GM18870 (cell line): ENCODE data around the gene ZSCAN21.
A peak's percentile ranks its signal among the peaks of the same experiment; 100 is the strongest.

Source experiments
- ATAC-seq: cut with Tn5 transposase; IDR thresholded peaks from one replicate; pipeline ENCODE4 v1.9.1; 2021; ENCODE audit warnings: moderate library complexity; ENCODE audit not compliant: unreplicated experiment

Gene ZSCAN21

DNA sequence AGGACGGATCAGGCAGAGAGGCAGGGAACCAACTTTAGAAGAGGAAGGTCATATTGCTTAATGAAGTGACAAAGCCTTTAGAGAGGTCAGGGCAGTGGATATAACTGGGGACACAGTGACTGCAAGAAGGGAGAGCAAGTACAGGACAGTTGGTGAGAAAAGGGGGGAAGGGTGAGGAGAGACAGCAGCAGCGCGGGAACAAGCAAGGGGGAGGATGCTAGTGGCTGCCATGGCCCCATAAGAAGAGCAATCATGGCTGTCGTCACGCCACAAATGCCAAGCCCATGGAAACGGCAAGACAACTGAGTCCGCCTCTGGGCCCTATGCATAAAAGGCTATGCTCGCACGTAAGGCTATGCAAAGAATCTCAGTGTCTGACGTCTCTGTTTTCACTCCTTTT, 22.9 kb downstream of the ZSCAN21 start:
- ATAC-seq = no peak

DNA sequence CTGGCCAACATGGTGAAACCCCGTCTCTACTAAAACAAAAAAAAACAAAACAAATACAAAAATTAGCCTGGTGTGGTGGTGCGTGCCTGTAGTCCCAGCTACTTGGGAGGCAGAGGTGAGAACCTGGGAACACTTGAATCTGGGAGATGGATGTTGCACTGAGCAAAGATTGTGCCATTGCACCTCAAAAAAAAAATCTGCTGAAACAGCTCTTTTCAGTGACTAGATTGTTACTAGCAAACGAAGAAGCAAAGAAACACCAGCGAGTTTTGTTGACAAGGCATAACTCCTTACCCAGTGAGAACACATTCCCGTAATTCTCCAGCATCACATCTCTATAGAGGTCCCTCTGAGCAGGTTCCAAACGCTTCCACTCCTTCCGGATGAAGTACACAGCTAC, 25.3 kb downstream of the ZSCAN21 start:
- no peak for ATAC-seq

DNA sequence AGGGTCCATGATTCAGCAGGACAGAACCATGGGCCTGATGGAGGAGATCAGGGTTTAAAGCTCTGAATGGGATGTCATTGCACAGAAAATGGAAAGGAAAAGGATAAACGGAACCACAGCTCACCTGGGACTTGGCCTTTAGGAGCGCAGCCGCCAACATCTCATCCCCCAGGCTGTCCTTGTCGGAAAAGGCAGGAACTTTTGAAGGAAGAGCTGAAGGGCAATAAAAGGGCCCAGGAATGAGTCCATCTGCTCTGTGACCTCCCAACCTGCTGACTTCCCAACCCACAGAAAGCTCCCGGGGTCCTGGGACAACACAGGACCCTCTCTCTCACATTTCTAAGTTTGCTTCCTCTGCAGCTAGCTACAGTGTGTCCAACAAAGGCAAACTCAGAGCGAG, 25.8 kb downstream of the ZSCAN21 start:
- ATAC-seq = no peak

DNA sequence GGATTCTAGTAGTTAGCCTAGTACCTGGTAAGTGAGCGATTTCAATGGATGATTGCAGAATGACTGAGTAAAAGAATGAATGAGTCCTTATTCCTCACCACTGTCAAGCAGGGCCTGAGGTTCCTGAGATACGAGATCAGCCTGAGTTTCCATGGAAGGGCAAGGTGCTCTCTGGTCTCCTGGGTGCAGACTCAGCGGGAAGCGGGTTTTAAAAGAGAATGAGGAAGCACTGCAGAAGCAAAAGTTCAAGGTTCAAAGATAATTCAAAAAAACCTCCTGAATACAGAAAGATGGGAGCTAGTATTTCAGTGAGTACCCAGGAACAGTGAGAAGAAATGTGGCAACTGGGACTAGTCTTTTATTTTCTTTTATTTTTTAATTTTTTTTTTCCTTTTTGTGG, 27.6 kb downstream of the ZSCAN21 start:
- no peak for ATAC-seq

DNA sequence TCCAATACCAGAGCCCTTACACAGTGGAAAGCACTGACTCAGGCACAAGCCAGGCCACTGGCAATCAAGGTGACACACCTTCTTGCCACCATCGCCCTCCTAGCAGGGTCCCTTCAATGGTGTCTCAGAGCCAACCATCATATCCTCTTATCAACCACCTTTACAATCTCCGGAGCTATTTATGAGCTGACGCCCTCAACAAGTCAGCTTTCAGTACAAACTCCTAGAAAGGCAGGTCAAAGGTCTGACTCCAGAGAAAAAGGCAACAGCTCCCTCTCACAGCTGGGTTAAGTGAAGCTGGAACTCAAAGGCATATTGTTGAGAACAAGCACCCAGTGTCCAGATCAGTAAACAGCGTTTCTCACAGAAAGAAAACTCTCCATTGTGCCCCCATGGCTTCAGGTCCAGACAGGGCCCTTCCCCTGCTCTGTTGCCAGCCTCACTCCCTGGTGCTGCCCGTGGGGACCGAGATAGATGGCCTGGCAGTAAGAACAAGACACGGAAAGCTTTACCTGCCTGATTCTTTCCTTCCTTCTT, 29.5 kb downstream of the ZSCAN21 start:
- no peak for ATAC-seq

DNA sequence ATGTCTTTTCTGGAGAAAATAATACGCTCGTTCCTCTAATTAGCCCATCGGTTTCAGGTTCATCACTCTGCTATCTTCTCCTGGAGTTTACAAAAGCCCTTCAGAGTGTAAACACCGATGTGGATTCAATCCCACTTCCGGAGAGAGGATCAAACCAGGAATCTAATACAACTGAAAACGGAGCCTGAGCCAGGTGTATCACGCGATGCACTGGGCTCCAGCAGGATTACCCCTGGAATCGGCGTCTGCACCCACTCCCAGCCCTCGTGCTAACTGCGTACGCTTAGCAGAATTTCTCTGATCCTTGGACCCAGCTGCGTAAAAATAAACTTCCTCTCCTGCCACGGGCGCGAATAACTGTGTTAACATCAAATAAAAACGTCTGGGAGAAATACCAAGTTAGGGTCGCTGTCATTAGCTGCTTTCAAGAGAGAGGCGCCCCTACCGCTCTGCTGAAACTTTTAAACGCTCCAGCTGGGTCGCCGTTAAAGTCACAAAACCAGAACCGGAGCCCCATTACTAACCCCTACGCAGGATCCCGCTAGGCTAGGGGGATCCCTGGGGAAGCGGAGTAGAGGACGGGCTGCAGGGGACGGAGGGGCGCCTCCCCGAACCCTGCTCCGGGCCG, 31.4 kb downstream of the ZSCAN21 start:
- no peak for ATAC-seq

DNA sequence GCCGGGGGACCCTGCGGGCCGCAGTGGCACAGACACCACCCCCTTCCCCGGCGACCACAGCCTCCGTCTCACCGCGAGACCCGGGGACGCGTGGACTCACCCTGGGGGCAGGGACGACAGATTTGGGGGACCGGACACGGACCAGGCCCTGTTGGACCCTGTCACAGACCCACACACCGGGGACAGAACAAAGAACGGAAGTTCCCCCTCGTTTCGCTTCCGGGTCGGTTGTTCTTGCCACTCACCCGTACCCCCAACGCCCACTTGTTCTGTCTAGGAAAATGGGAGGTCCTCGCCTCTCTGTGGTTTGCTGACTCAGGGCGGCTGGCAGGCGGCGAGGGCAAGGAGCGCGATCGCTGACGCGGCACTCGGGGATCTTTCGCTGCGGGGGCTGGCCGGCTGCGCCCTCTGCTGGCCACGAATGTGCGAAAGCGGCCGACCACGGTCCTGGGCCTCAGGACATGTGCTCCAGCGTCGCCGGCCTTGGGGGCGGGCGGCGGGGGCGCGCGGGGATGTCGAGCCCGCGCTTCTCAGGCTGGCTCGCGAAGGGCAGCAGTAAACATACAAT, 32.0 kb downstream of the ZSCAN21 start, which contains the start of gene ZNF3:
ZNF3 (minus strand) TSS at position 189 of the 568 bp plus-strand sequence. CDS start 4,366 bp downstream, outside the sequence.
- peak; percentile 79 for ATAC-seq

DNA sequence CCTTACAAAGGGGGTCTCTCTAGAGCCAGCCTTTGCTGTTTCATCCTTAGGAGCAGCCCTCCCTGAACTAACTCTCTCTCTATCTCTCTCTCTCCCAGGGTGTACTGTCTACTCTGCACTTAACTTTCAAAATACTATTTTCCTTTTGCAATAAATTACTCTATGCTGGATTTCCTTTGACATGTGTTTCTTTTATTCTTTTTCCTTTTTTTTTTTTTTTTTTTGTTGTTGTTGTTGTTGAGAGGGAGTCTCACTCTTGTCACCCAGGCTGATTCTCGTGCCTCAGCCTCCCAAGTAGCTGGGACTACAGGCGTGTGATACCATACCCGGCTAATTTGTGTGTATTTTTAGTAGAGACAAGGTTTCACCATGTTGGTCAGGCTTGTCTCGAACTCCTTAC, 33.4 kb downstream of the ZSCAN21 start:
- ATAC-seq = no peak

DNA sequence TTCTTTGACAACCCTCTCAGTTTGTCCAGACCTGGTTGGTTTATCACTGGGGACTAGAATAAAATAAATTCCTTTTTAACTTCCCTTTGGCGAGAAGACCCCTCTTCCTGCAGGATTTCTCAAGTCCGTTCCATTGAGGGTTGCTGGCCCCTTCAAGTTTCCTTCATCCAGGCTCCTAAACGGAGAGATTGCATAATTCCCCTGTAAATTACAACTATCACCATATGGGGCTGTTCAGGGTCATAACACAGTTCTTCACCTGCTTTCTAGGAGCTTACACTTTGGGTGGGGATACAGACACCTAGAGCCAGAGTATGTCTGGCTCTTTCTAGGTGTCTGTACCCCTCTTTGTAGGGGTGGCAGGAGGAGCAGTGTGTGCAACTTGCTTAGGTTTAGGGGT, 35.9 kb downstream of the ZSCAN21 start:
- ATAC-seq = no peak

DNA sequence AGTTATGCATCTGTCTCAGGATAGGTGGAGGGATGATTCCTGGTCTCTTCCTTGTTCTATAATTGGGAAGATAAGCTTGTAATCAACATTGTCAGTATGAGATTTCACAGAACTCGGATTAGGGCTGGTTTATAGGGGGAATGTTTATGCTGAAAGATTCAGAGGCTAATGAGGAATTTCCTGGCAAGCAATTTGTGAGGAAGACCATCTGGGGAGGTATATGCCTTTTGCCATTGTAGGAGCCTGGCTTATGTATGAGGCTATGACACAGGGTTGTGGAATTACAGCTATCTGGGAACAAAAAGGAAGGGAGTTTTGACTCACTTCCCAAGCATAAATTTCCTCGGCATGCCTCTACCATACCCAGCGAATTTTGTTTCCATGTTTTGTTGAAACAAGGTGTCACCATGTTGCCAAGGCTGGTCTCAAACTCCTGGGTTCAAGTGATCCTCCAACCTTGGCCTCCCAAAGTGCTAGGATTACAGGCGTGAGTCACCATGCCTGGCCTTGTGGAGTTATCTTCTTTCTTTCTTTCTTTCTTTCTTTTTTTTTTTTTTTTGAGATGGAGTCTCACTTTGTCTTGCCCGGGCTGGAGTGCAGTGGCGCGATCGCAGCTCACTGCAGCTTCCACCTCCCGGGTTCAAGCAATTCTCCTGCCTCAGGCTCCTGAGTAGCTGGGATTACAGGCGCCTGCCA, 37.6 kb downstream of the ZSCAN21 start:
- no peak for ATAC-seq

DNA sequence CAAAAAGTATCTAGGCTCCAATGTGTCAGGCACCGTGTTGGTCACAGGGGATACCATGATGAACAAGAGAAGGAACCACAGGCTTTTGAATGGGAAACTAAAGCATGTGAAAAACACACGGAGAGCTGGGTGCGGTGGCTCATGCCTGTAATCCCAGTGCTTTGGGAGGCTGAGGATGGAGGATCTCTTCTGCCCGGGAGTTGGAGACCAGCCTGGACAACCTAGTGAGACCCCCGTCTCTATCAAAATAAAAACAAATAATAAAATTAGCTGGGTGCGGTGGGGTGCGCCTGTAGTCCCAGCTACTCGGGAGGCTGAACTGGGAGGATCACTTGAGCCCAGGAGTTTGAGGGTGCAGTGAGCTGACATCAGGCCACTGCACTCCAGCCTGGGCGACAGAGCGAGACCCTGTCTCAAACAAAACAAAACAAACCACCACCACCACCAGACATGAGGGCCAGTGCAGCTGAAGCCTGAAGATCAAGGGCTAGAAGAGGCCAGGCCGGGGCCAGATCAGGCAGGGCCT, 38.6 kb downstream of the ZSCAN21 start:
- ATAC-seq = no peak

DNA sequence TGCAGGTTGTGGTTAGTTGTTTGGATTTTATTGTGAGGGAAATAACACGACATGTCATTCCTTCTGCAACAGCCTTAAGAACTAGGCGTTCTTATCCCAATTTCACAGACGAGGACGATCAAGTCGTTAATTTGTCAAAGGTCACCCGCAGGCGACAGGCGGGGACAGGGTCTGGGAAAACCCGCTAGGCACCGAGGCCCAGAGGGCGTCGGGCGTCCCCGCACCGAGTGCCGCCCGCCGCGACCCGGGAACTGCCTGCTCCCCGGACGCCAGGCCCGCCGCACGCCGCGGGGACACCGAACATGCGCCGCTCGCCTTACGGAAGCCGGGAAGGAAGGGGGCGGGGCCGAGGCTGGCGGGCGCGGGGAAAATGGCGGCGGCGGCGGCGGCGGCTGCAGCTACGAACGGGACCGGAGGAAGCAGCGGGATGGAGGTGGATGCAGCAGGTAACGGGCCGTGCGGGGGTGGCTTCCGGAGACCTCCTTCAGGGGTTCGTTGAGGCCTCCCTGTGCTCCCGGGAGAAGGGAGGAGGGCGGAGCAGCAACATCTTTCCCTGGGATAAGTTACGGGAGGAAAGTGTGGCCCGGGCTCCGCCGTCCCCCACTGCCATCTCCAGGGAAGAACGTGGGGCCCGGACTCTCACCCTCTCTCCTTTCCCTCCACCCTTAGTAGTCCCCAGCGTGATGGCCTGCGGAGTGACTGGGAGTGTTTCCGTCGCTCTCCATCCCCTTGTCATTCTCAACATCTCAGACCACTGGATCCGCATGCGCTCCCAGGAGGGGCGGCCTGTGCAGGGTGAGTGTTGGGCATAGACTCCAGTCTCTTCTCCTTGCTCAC, 39.3 kb downstream of the ZSCAN21 start, which contains the start of gene COPS6:
COPS6 (plus strand) TSS at position 349 of the 837 bp plus-strand sequence; CDS start at position 371, 22 bp downstream.
- ATAC-seq = no peak

DNA sequence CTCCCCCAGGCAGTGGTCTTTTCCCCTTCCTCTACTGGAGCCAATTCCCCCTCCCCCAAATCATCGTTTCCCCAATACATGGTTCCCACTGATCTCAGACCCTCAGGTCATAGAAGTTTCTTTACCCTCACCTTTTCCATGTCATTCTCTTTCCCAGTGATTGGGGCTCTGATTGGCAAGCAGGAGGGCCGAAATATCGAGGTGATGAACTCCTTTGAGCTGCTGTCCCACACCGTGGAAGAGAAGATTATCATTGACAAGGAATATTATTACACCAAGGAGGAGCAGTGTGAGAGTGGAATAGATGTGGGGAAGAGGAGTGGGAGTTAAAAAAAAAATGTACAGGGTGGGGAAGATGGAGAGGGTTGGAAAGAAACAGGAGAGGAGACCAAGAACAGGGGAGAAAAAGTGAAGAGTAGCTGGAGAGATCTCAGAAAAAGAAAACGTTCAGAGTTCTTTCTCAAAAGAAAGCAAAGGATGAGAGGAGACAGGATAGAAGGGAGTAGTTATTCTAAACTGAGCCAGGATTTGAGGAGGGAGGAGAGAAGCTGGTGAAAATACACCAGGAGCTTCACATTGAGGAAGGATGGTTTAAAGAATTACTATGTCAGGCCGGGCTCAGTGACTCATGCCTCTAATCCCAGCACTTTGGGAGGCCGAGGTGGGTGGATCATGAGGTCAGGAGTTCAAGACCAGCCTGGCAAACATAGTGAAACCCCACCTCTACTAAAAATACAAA, 40.1 kb downstream of the ZSCAN21 start:
- ATAC-seq = no peak

DNA sequence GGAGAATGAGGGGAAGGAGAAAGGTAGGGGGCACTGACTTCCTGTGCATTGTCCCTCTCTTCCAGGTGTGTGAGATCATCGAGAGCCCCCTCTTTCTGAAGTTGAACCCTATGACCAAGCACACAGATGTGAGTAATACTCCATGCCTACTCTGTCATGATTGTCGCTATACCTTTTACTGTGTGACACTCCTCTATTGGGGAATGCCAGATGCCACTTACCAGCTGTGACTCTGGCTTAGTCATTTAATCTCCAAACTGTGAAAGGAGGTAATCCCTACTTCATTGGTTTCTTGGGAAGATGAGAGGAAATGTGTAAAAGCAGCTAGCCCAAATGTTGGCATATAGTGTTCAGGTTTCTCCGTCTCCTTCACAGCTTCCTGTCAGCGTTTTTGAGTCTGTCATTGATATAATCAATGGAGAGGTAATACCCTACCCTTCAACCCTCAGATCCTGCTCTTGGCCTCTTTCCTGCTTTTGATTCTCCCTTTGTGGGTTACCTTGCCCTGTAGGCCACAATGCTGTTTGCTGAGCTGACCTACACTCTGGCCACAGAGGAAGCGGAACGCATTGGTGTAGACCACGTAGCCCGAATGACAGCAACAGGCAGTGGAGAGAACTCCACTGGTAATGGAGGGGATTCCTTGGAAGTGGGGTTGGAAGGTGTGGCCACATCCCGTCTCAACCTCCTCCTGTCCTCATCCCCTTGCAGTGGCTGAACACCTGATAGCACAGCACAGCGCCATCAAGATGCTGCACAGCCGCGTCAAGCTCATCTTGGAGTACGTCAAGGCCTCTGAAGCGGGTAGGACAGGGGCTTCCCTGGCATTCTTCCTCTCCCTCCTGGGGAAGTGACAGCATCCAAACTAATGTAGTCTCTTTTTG, 41.2 kb downstream of the ZSCAN21 start:
- ATAC-seq = no peak

DNA sequence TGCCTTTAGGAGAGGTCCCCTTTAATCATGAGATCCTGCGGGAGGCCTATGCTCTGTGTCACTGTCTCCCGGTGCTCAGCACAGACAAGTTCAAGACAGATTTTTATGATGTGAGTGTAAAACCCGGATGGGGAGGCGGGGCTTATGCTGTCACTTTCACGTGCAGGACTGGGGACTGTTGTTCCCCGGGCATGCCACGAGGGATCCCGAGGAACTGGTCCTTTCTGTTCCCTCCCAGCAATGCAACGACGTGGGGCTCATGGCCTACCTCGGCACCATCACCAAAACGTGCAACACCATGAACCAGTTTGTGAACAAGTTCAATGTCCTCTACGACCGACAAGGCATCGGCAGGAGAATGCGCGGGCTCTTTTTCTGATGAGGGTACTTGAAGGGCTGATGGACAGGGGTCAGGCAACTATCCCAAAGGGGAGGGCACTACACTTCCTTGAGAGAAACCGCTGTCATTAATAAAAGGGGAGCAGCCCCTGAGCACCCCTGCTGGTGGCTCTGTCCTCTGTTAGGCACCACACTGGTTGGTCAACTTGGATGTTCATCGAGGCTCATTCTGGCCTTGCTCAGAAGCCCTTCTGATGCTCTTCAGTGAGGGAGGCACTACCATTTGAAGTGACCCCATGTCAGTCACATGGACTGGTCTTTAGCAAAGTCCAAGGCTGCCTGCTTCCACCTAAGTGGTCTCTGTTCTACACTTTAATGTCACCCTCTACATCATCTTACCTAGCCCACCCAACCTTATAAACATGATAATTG, 42.0 kb downstream of the ZSCAN21 start:
- ATAC-seq = no peak

DNA sequence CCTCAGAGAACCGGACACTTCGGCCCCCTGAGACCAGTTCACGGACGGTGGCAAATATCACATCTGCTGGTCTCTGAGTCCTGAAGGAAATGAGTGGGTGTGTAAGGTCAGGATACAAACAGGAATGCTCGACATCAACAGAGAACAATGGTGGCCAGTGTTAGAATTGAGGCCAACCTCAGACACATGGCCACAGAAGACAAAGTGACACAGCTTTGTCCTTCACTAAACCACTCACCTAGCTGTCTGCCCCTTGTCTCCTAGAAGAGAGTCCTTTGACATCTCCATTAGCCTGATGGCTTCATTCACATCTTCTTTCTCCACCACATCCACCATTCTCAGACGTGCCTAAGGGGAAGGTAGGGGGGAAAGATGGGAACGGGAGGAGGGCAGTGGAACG, 43.5 kb downstream of the ZSCAN21 start:
- no peak for ATAC-seq

DNA sequence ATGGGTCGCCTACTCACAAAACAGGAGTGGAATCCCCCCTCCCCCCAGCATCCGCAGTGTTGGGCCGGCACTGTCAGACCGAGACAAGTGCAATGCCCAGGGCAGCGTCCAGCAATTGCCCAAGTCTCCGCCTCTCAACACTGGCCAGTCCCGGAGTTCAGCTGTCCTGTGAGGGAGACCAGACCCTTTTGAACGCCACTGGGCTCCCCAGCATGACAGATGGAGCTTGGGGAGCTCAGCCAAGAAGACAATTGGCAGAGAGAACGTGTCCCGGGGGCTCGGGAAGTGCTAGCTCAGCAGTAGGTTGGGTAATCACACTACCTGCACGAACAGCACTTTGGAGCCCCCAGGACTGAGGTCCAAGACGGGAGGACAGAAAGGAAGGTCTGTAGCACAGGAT, 43.9 kb downstream of the ZSCAN21 start:
- ATAC-seq = no peak

DNA sequence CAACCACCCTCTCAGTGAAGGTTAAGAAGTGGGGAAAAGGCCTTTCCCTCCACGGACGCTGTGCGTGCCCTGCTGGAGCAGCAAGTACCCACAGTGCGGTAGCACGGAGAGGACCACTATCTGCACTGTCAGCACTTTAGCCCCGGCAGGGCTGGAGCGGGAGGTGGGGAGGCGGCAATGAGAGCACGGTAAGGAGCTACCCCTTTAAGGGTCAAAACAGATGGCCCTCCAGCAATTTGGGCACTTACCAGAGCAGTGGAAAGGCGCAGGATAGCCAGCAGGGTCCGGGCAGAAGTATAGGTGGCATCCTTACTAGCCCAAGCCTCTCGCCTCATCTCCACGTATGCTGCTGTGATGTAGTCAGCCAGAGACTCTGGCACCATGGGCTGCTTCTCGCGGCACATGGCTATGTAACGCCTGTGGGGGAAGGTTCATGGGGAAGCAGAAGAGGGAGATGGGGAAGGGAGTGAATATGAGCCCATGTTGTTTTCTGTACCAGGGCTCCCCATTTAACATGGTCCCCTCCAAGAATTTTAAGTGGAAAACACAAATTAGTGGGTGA, 44.4 kb downstream of the ZSCAN21 start:
- ATAC-seq = no peak
